GM12878 (cell line): Measurements from ENCODE around the gene ZNF431. TPM values are rescaled to one million over a fixed set of nuclear protein-coding genes. Genes with fewer than 3 reads are reported as not detected.

Experiments used
- ATAC-seq: fragments of 200-7000 bp; cut with Tn5 transposase; 3 replicates; pipeline ENCODE4 v1.9.1; 2020; ENCODE audit warnings: mild to moderate bottlenecking, moderate library complexity
- BruUV-seq: library from RNA; stranded (reverse); fragments of 400-500 nt; replicated peaks from 2 replicates; lab custom pipeline; 2021; lab: Mats Ljungman, UMichigan
- CTCF ChIA-PET: fragments of 300-600 bp; sonication (Branson Sonifier 250); formaldehyde crosslinking; extraction: SDS; loops from one replicate; lab custom pipeline; 2021; ENCODE audit warnings: inconsistent platforms; lab: Yijun Ruan, JAX
- POLR2A ChIA-PET: fragments of 350-600 bp; formaldehyde crosslinking; extraction: SDS; loops from one replicate; lab custom pipeline; 2021; ENCODE audit warnings: inconsistent platforms; lab: Charles Lee
- RAD21 ChIA-PET: fragments of 300-600 bp; sonication (Branson Sonifier 250); formaldehyde crosslinking; loops from one replicate; lab custom pipeline; 2023; ENCODE audit warnings: antibody characterized with exemption; ENCODE audit not compliant: unreplicated experiment; lab: Charles Lee
- SMC1A ChIA-PET: fragments of 300-600 bp; sonication (Branson Sonifier 250); formaldehyde crosslinking; loops from one replicate; lab custom pipeline; 2023; ENCODE audit not compliant: unreplicated experiment, uncharacterized antibody; lab: Charles Lee
- DNase-seq: peaks from one replicate; pipeline ENCODE4 v3.0.0-alpha.2; 2011; ENCODE audit warnings: low read depth, low spot score
- FAIRE-seq: peaks from 3 replicates; lab custom pipeline; 2011; peaks lifted over from hg19 to GRCh38; lab: Jason Lieb, UNC
- H2AFZ ChIP-seq: 2 replicates; pipeline ENCODE4 v1.6.0; 2011; ENCODE audit warnings: low read depth, low read length, control low read depth; ENCODE audit not compliant: control insufficient read depth
- H3K27ac ChIP-seq: 2 replicates; pipeline ENCODE4 v1.5.1; 2011; ENCODE audit warnings: control low read depth; ENCODE audit not compliant: control insufficient read depth, insufficient read depth
- H3K27me3 ChIP-seq, 2 experiments: replicated peaks in 1 of 2; 2 replicates each; pipeline versions ENCODE4 v1.6.0 to v1.6.1; 2011; ENCODE audit warnings: low read length in 1 of 2; ENCODE audit not compliant: control insufficient read depth in 2 of 2, insufficient read depth in 2 of 2
- H3K36me3 ChIP-seq, 2 experiments: 2 replicates each; pipeline ENCODE4 v1.5.1; 2011; ENCODE audit warnings: low read length in 1 of 2; ENCODE audit not compliant: control insufficient read depth in 2 of 2, insufficient read depth in 2 of 2
- H3K4me1 ChIP-seq: 2 replicates; pipeline ENCODE4 v1.6.1; 2011; ENCODE audit warnings: mild to moderate bottlenecking, low read length, moderate library complexity, mixed read lengths; ENCODE audit not compliant: control insufficient read depth, insufficient read depth
- H3K4me2 ChIP-seq: 2 replicates; pipeline ENCODE4 v1.6.0; 2011; ENCODE audit warnings: control low read depth; ENCODE audit not compliant: control insufficient read depth, insufficient read depth
- H3K4me3 ChIP-seq: fragments of 200-600 bp; sonication (generic); 2 replicates; pipeline ENCODE4 v1.5.1; 2016
- H3K79me2 ChIP-seq: 2 replicates; pipeline ENCODE4 v1.6.0; 2011; ENCODE audit warnings: low read length; ENCODE audit not compliant: control insufficient read depth, insufficient read depth
- H3K9ac ChIP-seq: 2 replicates; pipeline ENCODE4 v1.8.0; 2011; ENCODE audit warnings: low read length, control low read depth, mixed read lengths; ENCODE audit not compliant: control insufficient read depth, insufficient read depth
- H3K9me3 ChIP-seq: replicated peaks from 3 replicates; pipeline ENCODE4 v1.5.1; 2011; ENCODE audit warnings: mild to moderate bottlenecking, low read length; ENCODE audit not compliant: control insufficient read depth, insufficient read depth
- H4K20me1 ChIP-seq: 2 replicates; pipeline ENCODE4 v1.6.0; 2011; ENCODE audit not compliant: control insufficient read depth, insufficient read depth
- CBFB ChIP-seq: IDR thresholded peaks from 2 replicates; pipeline ENCODE4 v1.6.1; 2016; ENCODE audit warnings: antibody characterized with exemption, low read depth
- EZH2 ChIP-seq: IDR thresholded peaks from 2 replicates; pipeline ENCODE4 v1.6.1; 2012; ENCODE audit warnings: low read depth, mild to moderate bottlenecking, control low read depth, inconsistent platforms, low read length, borderline replicate concordance; ENCODE audit not compliant: control insufficient read depth
- FOS ChIP-seq: IDR thresholded peaks from 3 replicates; pipeline ENCODE4 v1.6.1; 2011; ENCODE audit warnings: borderline replicate concordance; ENCODE audit not compliant: insufficient read length; ENCODE audit errors: extremely low read depth
- HDGF ChIP-seq: fragments of 450-650 bp; IDR thresholded peaks from 2 replicates; pipeline ENCODE4 v1.6.1; 2016; ENCODE audit warnings: antibody characterized with exemption
- KAT2A ChIP-seq: conservative IDR thresholded peaks from 2 replicates; pipeline ENCODE4 v1.6.1; 2011; ENCODE audit warnings: low read depth, low read length; ENCODE audit not compliant: control insufficient read depth
- MEF2A ChIP-seq: IDR thresholded peaks from 2 replicates; pipeline ENCODE4 v1.6.1; 2011; ENCODE audit warnings: low read depth, mild to moderate bottlenecking, low read length, moderate library complexity; ENCODE audit not compliant: insufficient read depth
- NFYA ChIP-seq: IDR thresholded peaks from 2 replicates; pipeline ENCODE4 v1.6.1; 2011; ENCODE audit warnings: low read depth, mild to moderate bottlenecking, low read length, improper control_type of control experiment, borderline replicate concordance
- RELA ChIP-seq: fragments of 450-650 bp; IDR thresholded peaks from 2 replicates; pipeline ENCODE4 v1.8.0; 2014; ENCODE audit warnings: borderline replicate concordance; ENCODE audit not compliant: partially characterized antibody
- RFX5 ChIP-seq: IDR thresholded peaks from 2 replicates; pipeline ENCODE4 v1.6.1; 2011; ENCODE audit warnings: low read depth, low read length, improper control_type of control experiment
- TAF1 ChIP-seq: IDR thresholded peaks from 2 replicates; pipeline ENCODE4 v1.6.1; 2011; ENCODE audit warnings: mild to moderate bottlenecking, low read depth, low read length, borderline replicate concordance
- TCF3 ChIP-seq: IDR thresholded peaks from 2 replicates; pipeline ENCODE4 v1.6.1; 2012; ENCODE audit warnings: low read depth, mild to moderate bottlenecking, low read length, borderline replicate concordance; ENCODE audit not compliant: insufficient read depth
- WGBS: methylation state at CpG from one replicate; pipeline ENCODE4 v1.1.6; 2016; ENCODE audit warnings: low lambda C conversion rate; ENCODE audit not compliant: insufficient replicate concordance, insufficient coverage; ENCODE audit errors: missing lambda C conversion rate; 5-methylcytosine and 5-hydroxymethylcytosine counted together
- in situ Hi-C: fragments of 300-500 bp; cut with MboI; formaldehyde crosslinking; loops from 9 replicates; pipeline ENCODE4 v1.14.3; 2018; ENCODE audit warnings: mixed read lengths
- intact Hi-C: fragments of 100-400 bp; cut with micrococcal nuclease; formaldehyde crosslinking; loops from one replicate; pipeline ENCODE4 v1.14.2; 2022; ENCODE audit not compliant: unreplicated experiment
- polyA plus RNA-seq, 11 experiments: library from polyadenylated mRNA; depleted of rRNA in 4 of 11; unstranded in 6 of 11; stranded (reverse) in 5 of 11; fragments of >200 nt; fragmentation: Nextera tagmentation in 4 of 11; fragmentation: Illumina TruSeq in 1 of 11; extraction: Ambion mirVana in 4 of 11; extraction: Trizol in 1 of 11; gene quantifications; 1 replicate in 1 of 11; 2 replicates in 10 of 11; pipeline versions ENCODE4 v1.2.1 to v1.2.3, GENCODE V29; 2011 to 2016; ENCODE audit warnings: inconsistent platforms in 2 of 11, missing spikeins in 2 of 11, low read depth in 1 of 11
- total RNA-seq, 4 experiments: library from RNA; depleted of rRNA in 3 of 4; stranded (reverse); fragments of >200 nt in 3 of 4; fragmentation: Illumina TruSeq in 1 of 4; extraction: Trizol in 1 of 4; gene quantifications; 2 replicates each; pipeline versions ENCODE4 v1.2.1 to v1.2.3, GENCODE V29; 2013 to 2021
- TF ChIP-seq, protein P1 (sequence below): fragments of 450-650 bp; conservative IDR thresholded peaks from 2 replicates; pipeline ENCODE4 v1.6.1; 2017; ENCODE audit warnings: mild to moderate bottlenecking, moderate library complexity
- TF ChIP-seq, protein P2 (sequence below): IDR thresholded peaks from 2 replicates; pipeline ENCODE4 v1.6.1; 2011; ENCODE audit warnings: borderline replicate concordance, low read depth, mild to moderate bottlenecking, moderate library complexity, mixed read lengths, low read length; ENCODE audit not compliant: insufficient read depth; ENCODE audit errors: extremely low read length
- TF ChIP-seq, protein P3 (sequence below): IDR thresholded peaks from 2 replicates; pipeline ENCODE4 v1.6.1; 2012; ENCODE audit warnings: improper control_type of control experiment, low read depth, low read length; ENCODE audit not compliant: insufficient replicate concordance

ZNF431 gene
- total and polyA plus RNA-seq, 10 of the 15 experiments (the other 5 are each of a cell fraction or from before 2014, with no cell fraction given), result 2.5 to 18.7 (median 10.0) TPM

DNA sequence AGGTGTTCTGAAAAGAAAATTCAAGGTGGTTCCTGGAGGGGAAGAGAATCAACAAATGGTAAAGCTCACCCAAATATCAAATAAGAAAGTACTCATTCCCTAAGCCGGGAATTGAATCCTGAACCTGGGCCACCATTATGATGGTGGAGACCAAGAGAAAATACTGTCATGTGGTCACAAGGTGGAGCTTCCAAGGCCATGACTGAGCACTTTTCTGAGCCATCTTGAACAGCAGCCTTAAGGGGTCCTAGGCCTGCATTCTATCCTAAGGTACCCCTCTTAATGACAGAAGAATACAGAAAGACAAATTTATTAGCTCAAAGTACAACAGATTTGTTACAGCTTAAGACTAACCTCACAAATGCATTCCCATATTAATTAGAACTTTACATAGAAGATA is 9.6 kb downstream of the ZNF431 start (continued):
- TF ChIP-seq RFX5, result no peak
- no peak for TF ChIP-seq EZH2
- TF ChIP-seq MEF2A, result no peak
- TF ChIP-seq, protein P1, sequence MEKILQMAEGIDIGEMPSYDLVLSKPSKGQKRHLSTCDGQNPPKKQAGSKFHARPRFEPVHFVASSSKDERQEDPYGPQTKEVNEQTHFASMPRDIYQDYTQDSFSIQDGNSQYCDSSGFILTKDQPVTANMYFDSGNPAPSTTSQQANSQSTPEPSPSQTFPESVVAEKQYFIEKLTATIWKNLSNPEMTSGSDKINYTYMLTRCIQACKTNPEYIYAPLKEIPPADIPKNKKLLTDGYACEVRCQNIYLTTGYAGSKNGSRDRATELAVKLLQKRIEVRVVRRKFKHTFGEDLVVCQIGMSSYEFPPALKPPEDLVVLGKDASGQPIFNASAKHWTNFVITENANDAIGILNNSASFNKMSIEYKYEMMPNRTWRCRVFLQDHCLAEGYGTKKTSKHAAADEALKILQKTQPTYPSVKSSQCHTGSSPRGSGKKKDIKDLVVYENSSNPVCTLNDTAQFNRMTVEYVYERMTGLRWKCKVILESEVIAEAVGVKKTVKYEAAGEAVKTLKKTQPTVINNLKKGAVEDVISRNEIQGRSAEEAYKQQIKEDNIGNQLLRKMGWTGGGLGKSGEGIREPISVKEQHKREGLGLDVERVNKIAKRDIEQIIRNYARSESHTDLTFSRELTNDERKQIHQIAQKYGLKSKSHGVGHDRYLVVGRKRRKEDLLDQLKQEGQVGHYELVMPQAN, result no peak
- TF ChIP-seq, protein P2, sequence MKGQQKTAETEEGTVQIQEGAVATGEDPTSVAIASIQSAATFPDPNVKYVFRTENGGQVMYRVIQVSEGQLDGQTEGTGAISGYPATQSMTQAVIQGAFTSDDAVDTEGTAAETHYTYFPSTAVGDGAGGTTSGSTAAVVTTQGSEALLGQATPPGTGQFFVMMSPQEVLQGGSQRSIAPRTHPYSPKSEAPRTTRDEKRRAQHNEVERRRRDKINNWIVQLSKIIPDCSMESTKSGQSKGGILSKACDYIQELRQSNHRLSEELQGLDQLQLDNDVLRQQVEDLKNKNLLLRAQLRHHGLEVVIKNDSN, result no peak

DNA sequence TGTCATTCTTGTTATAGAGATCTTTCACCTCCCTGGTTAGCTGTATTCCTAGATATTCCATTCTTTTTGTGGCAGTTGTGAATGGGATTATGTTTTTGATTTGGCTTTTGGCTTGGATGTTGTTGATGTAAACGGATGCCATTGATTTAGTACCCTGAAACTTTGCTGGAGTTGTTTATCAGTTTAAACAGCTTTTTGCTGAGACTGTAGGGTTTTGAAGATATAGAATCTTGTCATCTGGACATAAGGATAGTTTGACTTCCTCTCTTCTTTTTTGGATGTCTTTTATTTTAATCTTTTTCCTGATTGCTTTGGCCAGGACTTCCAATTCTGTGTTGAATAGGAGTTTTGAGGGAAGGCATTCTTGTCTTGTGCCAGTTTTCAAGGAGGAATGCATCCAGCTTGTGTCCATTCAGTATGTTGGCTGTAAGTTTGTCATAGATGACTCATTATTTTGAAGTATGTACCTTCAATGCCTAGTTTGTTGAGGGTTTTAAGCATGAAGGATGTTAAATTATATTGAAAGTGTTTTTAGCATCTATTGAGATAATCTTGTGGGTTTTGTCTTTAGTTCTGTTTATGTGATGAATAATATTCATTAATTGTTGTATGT is 16.8 kb downstream of the ZNF431 start:
- SMC1A ChIA-PET, result no interaction called here
- Histone ChIP-seq H3K9ac (no peak overlapping the region), H3K27me3 (no peaks in the 10 kb centered on the region), H3K27ac (no peak overlapping the region), H3K79me2 (no peaks in the 10 kb centered on the region; the same call in 1 of the 2 replicates), H3K9me3 (peaks cover 11% of the 10 kb centered on the region; the same call in 2 of the 3 replicates), H2AFZ (no peak overlapping the region), H3K36me3 (peaks cover 3 to 10% of the 10 kb centered on the region in 2 experiments; a peak in 3 of 4 replicates), H3K4me1 (no peaks in the 10 kb centered on the region), H3K4me3 (no peak overlapping the region), H4K20me1 (no peaks in the 10 kb centered on the region), H3K4me2 (no peak overlapping the region)
- POLR2A ChIA-PET, result no interaction called here
- intact Hi-C loops, result no loop called here
- CTCF ChIA-PET, result no interaction called here
- WGBS, result 100% methylated on average over 1 of the region's 1 CpG
- RAD21 ChIA-PET, result no interaction called here
- in situ Hi-C loops, result no loop called here
- no TSS peak for BruUV-seq
- DNase-seq (no peak), FAIRE-seq (no peak), ATAC-seq (no peak)
- TF ChIP-seq NFYA (no peak), TCF3 (no peak), TAF1 (no peak), KAT2A (no peak), CBFB (no peak), MEF2A (no peak), HDGF (no peak), RELA (no peak), FOS (no peak)
- TF ChIP-seq, protein P3, sequence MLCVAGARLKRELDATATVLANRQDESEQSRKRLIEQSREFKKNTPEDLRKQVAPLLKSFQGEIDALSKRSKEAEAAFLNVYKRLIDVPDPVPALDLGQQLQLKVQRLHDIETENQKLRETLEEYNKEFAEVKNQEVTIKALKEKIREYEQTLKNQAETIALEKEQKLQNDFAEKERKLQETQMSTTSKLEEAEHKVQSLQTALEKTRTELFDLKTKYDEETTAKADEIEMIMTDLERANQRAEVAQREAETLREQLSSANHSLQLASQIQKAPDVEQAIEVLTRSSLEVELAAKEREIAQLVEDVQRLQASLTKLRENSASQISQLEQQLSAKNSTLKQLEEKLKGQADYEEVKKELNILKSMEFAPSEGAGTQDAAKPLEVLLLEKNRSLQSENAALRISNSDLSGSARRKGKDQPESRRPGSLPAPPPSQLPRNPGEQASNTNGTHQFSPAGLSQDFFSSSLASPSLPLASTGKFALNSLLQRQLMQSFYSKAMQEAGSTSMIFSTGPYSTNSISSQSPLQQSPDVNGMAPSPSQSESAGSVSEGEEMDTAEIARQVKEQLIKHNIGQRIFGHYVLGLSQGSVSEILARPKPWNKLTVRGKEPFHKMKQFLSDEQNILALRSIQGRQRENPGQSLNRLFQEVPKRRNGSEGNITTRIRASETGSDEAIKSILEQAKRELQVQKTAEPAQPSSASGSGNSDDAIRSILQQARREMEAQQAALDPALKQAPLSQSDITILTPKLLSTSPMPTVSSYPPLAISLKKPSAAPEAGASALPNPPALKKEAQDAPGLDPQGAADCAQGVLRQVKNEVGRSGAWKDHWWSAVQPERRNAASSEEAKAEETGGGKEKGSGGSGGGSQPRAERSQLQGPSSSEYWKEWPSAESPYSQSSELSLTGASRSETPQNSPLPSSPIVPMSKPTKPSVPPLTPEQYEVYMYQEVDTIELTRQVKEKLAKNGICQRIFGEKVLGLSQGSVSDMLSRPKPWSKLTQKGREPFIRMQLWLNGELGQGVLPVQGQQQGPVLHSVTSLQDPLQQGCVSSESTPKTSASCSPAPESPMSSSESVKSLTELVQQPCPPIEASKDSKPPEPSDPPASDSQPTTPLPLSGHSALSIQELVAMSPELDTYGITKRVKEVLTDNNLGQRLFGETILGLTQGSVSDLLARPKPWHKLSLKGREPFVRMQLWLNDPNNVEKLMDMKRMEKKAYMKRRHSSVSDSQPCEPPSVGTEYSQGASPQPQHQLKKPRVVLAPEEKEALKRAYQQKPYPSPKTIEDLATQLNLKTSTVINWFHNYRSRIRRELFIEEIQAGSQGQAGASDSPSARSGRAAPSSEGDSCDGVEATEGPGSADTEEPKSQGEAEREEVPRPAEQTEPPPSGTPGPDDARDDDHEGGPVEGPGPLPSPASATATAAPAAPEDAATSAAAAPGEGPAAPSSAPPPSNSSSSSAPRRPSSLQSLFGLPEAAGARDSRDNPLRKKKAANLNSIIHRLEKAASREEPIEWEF, result no peak
